Measurements from ENCODE around the gene STK32B. TPM values are rescaled to one million over a fixed set of nuclear protein-coding genes. Genes with fewer than 3 reads are reported as not detected.

STK32B gene
- total and polyA plus RNA-seq, 2 donors (not counting 1 experiment from before 2014, with no cell fraction given), result 0.22 to 0.30 TPM

DNA sequence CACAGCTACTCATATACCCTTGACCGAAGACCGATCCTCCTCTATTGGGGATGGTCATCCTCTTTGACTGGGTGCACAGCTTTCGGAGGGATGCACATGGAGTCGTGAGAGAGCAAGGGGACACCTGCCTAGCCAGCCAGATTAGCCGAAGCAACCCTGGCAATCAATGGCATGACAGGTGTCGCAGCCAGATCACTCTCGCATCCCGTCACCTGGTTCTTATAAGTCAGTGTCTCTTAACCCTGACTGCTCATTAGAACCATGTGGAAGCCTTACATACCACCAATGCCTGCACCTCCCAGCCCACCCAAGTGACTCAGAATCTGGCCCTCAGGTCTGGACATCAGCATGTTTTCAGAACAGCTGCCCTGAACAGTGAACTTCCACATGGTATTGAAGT, 407.4 kb downstream of the STK32B start:
- Histone ChIP-seq H3K9ac (ENCODE audit: low read length) (no peak overlapping the region), H3K4me1 (ENCODE audit: control insufficient read depth in 2 of 2, insufficient read depth in 2 of 2, low read length in 2 of 2) (no peaks in the 10 kb centered on the region), H3K4me2 (replicated peaks; ENCODE audit: low read depth, low read length, poor library complexity, severe bottlenecking) (no peak overlapping the region), H3K9me3 (ENCODE audit: control extremely low read depth in 1 of 3, control insufficient read depth in 2 of 3, insufficient read depth in 1 of 3, low read length in 2 of 3) (peaks cover 0 to 6% (median 0%) of the 10 kb centered on the region in 3 donors), H2AFZ (ENCODE audit: insufficient read depth, low read depth, low read length, poor library complexity, severe bottlenecking) (no peak overlapping the region), H3K4me3 (ENCODE audit: control extremely low read depth in 1 of 5, extremely low read depth in 1 of 5, insufficient read depth in 1 of 5, low read depth in 2 of 5, low read length in 4 of 5) (no peak overlapping the region), H3K79me2 (ENCODE audit: control insufficient read depth, insufficient read depth, low read length) (no peaks in the 10 kb centered on the region), H3K27ac (ENCODE audit: low read length in 2 of 2) (no peak overlapping the region), H3K27me3 (replicated peaks in 1 of 4; ENCODE audit: control extremely low read depth in 1 of 4, control insufficient read depth in 3 of 4, insufficient read depth in 4 of 4, low read length in 3 of 4) (no peaks in the 10 kb centered on the region), H4K20me1 (ENCODE audit: control insufficient read depth, insufficient read depth, low read length, poor library complexity, severe bottlenecking) (no peaks in the 10 kb centered on the region), H3K36me3 (replicated peaks in 1 of 2; ENCODE audit: control extremely low read depth in 1 of 2, control insufficient read depth in 1 of 2, extremely low read depth in 1 of 2, insufficient read depth in 2 of 2, low read length in 1 of 2) (no peaks in the 10 kb centered on the region)
- ChIA-PET POLR2A (no interaction called here), CTCF (interaction anchor here (0.7 to 2.3 kb wide), 3 partner anchors 183 to 970 kb away, joined by 3 to 11 read pairs (median 9); partner anchors contain the start of gene STK32B)
- no peaks in the 10 kb centered on the region for H3K4me1 Mint-ChIP-seq
- DNase-seq (no peak), ATAC-seq (ENCODE audit: low read depth) (no peak)
- WGBS (ENCODE audit: insufficient coverage), result 99% methylated on average over 8 of the region's 8 CpGs
- no peak overlapping the region for H3K27ac Mint-ChIP-seq
- intact Hi-C loops (cut with micrococcal nuclease), result no loop called here
- H3K4me3 Mint-ChIP-seq, result no peak overlapping the region
- TF ChIP-seq, protein P1, sequence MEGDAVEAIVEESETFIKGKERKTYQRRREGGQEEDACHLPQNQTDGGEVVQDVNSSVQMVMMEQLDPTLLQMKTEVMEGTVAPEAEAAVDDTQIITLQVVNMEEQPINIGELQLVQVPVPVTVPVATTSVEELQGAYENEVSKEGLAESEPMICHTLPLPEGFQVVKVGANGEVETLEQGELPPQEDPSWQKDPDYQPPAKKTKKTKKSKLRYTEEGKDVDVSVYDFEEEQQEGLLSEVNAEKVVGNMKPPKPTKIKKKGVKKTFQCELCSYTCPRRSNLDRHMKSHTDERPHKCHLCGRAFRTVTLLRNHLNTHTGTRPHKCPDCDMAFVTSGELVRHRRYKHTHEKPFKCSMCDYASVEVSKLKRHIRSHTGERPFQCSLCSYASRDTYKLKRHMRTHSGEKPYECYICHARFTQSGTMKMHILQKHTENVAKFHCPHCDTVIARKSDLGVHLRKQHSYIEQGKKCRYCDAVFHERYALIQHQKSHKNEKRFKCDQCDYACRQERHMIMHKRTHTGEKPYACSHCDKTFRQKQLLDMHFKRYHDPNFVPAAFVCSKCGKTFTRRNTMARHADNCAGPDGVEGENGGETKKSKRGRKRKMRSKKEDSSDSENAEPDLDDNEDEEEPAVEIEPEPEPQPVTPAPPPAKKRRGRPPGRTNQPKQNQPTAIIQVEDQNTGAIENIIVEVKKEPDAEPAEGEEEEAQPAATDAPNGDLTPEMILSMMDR (IDR thresholded peaks at IDR 0.05), result no peak
- no peak for TF ChIP-seq EZH2 (IDR thresholded peaks at IDR 0.05; ENCODE audit: borderline replicate concordance, insufficient read depth, low read depth, low read length, poor library complexity, severe bottlenecking)
- no peaks in the 10 kb centered on the region for H3K9me3 Mint-ChIP-seq (ENCODE audit: insufficient read depth)
- H3K27me3 Mint-ChIP-seq, result no peaks in the 10 kb centered on the region

DNA sequence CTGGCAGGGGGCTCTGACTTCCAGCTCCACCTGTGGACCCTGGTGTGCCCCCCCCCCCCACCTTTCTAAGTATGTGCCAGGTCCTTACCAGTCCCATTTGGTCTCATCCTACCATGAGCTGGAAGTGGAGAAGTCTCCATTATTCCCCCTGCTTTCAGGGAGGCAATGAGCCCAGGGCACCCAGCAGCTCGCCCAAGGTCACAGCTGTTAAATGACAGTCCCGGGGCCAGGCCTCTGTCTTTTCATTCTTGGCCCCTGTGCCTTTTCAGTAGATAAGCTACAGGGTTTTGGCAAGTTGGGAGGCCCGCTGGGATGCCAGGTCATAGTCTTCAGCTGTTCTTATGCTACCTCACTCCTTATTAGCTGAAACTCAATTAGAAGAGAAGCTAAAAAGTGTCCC, 408.0 kb downstream of the STK32B start:
- TF ChIP-seq, protein P1 (IDR thresholded peaks at IDR 0.05), result no peak
- TF ChIP-seq EZH2 (IDR thresholded peaks at IDR 0.05; ENCODE audit: borderline replicate concordance, insufficient read depth, low read depth, low read length, poor library complexity, severe bottlenecking), result no peak

More for the DNA sequence above, 408.0 kb downstream of the STK32B start:
- DNase-seq, result no peak
- Histone ChIP-seq H3K4me3 (ENCODE audit: control extremely low read depth in 1 of 5, extremely low read depth in 1 of 5, insufficient read depth in 1 of 5, low read depth in 2 of 5, low read length in 4 of 5) (no peak overlapping the region), H3K79me2 (ENCODE audit: control insufficient read depth, insufficient read depth, low read length) (no peaks in the 10 kb centered on the region), H4K20me1 (ENCODE audit: control insufficient read depth, insufficient read depth, low read length, poor library complexity, severe bottlenecking) (no peaks in the 10 kb centered on the region), H3K4me2 (replicated peaks; ENCODE audit: low read depth, low read length, poor library complexity, severe bottlenecking) (no peak overlapping the region), H3K36me3 (replicated peaks in 1 of 2; ENCODE audit: control extremely low read depth in 1 of 2, control insufficient read depth in 1 of 2, extremely low read depth in 1 of 2, insufficient read depth in 2 of 2, low read length in 1 of 2) (no peaks in the 10 kb centered on the region), H3K4me1 (ENCODE audit: control insufficient read depth in 2 of 2, insufficient read depth in 2 of 2, low read length in 2 of 2) (no peaks in the 10 kb centered on the region), H3K9ac (ENCODE audit: low read length) (no peak overlapping the region), H3K9me3 (ENCODE audit: control extremely low read depth in 1 of 3, control insufficient read depth in 2 of 3, insufficient read depth in 1 of 3, low read length in 2 of 3) (peaks cover 0 to 6% (median 0%) of the 10 kb centered on the region in 3 donors), H2AFZ (ENCODE audit: insufficient read depth, low read depth, low read length, poor library complexity, severe bottlenecking) (no peak overlapping the region), H3K27ac (ENCODE audit: low read length in 2 of 2) (no peak overlapping the region), H3K27me3 (replicated peaks in 1 of 4; ENCODE audit: control extremely low read depth in 1 of 4, control insufficient read depth in 3 of 4, insufficient read depth in 4 of 4, low read length in 3 of 4) (no peaks in the 10 kb centered on the region)
- no peak overlapping the region for H3K4me3 Mint-ChIP-seq
- ChIA-PET POLR2A (no interaction called here), CTCF (interaction anchor here (0.7 to 2.3 kb wide), 5 partner anchors 182 to 974 kb away, joined by 3 to 11 read pairs (median 3); partner anchors contain the start of gene STK32B)
- H3K27me3 Mint-ChIP-seq, result no peaks in the 10 kb centered on the region
- H3K4me1 Mint-ChIP-seq, result no peaks in the 10 kb centered on the region
- intact Hi-C loops (cut with micrococcal nuclease), result no loop called here
- no peak overlapping the region for H3K27ac Mint-ChIP-seq
- H3K9me3 Mint-ChIP-seq (ENCODE audit: insufficient read depth), result no peaks in the 10 kb centered on the region
- WGBS (ENCODE audit: insufficient coverage), result 74% methylated on average over 3 of the region's 3 CpGs
- ATAC-seq (ENCODE audit: low read depth), result no peak
